Caki2 (cell line): Measurements from ENCODE around the gene DYRK2. TPM values are rescaled to one million over a fixed set of nuclear protein-coding genes. Genes with fewer than 3 reads are reported as not detected.

ENCODE experiments used
- DNase-seq: peaks from one replicate; pipeline ENCODE4 v3.0.0-alpha.2; 2015; ENCODE audit warnings: low read depth
- in situ Hi-C: cut with HindIII; loops from 2 replicates; pipeline ENCODE4 v1.10.0; 2016; ENCODE audit warnings: low sequenced_read_pairs, low pct_unique_long_range_greater_than_20kb, mixed read lengths
- total RNA-seq: library from RNA; depleted of rRNA; stranded (reverse); fragments of >200 nt; shearing (Covaris generic); gene quantifications from 2 replicates; pipeline ENCODE4 v1.2.3, GENCODE V29; 2014; ENCODE audit warnings: low replicate concordance

Gene DYRK2
- total RNA-seq, 1 experiment from 2014 or later = 54.9 TPM

DNA sequence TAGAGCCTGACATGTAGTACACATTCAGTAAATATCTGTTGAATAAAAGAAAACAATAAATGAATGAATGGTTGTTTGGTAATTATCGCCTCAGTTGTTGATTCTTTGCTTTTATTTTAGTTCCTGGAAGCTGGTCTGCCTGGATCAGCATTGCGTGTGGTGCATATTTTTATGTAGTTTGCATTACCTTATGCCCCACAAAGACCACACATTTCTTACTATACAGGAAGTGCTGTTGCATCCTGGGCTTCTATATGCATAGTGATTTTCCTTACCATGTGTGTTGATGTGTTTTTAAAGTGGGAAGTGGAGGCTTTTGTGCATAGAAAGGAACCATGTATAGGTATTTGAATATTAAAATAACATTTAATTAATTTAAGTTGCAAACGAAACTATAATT, 43.6 kb downstream of the DYRK2 start:
- DNase-seq = no peak
- in situ Hi-C loops = no loop called here

- no peak for DNase-seq
- in situ Hi-C loops = no loop called here
Measured at GRCh38 chr12:67692966-67693365, 44.4 kb downstream of the DYRK2 start.

DNA sequence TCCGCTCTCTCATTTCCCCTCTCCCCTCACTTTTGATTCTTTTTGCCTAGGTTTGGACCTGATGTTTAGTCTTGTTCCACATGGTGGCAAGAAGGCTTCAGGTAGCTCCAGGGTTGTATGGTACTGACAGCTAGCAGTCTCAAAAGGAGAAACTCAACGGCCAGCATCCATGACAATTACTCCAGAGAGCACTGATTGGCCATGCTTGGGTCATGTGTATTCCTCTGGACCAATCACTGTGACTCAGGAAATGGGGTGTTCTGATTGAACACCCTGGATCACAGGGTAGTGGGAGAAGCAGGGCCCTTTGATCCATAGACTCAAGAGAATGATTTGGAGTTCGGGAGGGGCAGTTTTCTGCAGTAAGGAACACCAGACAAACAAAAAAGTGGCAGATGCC, 45.3 kb downstream of the DYRK2 start:
- in situ Hi-C loops = no loop called here

DNA sequence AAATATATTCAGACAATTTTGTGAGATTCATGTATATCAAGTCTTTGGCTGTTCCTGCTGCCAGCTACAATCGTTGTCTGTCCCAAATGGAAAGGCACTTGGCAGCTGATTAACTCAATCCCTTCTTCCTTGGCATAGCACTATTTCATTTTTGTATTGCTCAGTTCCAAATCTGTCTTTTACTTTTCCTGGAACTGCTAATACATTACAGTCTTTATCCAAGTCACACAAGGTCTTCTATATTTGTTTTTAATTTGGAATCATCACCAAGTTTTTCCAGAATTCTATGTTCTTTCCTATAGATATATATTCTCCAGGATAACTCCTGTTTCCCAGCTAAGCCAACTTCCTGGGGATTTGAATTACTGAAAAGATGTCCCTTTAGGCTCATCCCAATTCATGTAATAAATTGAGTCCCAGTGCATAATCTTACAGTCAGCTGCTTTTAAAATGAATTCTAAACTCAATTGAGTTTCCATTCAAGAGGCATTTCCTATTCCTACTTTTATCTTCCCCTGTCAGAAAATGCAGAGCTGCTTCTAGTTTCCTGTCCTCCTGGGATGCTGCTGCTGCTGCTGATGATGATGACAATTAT, 45.9 kb downstream of the DYRK2 start:
- in situ Hi-C loops = no loop called here
- DNase-seq = no peak

More for the DNA sequence above, 45.3 kb downstream of the DYRK2 start:
- DNase-seq = no peak

DNA sequence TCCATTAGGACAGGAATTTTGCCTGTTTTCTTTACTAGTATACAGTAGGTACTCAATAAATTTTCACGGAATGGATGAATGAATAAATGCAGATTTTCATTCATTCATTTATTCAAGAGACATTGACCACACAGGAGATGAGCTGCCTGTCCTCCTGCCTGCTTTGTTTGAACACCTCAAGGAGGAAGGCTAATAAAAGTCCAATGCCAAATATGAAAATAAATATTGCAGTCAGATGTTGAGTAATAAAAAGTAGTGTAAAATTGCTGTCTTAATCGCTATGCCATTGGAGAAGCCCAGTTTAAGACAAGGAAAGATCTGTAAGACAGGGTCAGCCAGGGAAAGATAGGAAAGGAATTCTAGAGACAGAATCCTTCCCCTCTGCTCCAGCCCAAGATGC, 47.4 kb downstream of the DYRK2 start:
- no peak for DNase-seq
- in situ Hi-C loops = no loop called here

- in situ Hi-C loops = no loop called here
- DNase-seq = no peak
Measured at GRCh38 chr12:67697443-67697842, 48.9 kb downstream of the DYRK2 start.

DNA sequence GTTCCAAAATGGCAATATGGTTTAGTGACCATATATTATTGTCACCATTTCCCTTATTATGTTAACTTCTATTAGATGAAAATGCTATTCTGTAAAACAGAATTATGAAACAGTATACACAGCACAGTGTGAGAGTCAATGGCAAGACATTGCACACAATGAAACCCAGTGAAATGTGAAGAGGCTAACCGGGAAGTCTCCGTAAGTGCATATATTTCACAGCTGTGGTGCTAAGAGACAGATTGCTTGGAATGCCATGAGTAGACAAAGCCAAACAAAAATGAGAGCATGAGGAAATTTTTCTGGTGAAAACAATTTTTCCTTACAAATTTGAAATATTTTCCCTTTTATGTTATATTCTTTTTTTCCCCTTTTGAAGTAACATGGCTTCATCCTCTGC, 49.4 kb downstream of the DYRK2 start:
- in situ Hi-C loops = no loop called here
- DNase-seq = no peak

- DNase-seq = no peak
- in situ Hi-C loops = no loop called here
Measured at GRCh38 chr12:67698672-67699581, 50.4 kb downstream of the DYRK2 start.

- in situ Hi-C loops = loop anchor here (25.0 kb wide), 1 partner anchor 786 kb away; no protein-coding TSS in a partner anchor
- DNase-seq = peak; percentile 32
Measured at GRCh38 chr12:67701121-67701520, 52.6 kb downstream of the DYRK2 start.

GRCh38 chr12:67702136-67702535, 53.6 kb downstream of the DYRK2 start:
- in situ Hi-C loops = loop anchor here (25.0 kb wide), 1 partner anchor 785 kb away; no protein-coding TSS in a partner anchor
- no peak for DNase-seq

- DNase-seq = no peak
- in situ Hi-C loops = loop anchor here (25.0 kb wide), 1 partner anchor 783 kb away; no protein-coding TSS in a partner anchor
Measured at GRCh38 chr12:67704071-67704470, 55.5 kb downstream of the DYRK2 start.

DNA sequence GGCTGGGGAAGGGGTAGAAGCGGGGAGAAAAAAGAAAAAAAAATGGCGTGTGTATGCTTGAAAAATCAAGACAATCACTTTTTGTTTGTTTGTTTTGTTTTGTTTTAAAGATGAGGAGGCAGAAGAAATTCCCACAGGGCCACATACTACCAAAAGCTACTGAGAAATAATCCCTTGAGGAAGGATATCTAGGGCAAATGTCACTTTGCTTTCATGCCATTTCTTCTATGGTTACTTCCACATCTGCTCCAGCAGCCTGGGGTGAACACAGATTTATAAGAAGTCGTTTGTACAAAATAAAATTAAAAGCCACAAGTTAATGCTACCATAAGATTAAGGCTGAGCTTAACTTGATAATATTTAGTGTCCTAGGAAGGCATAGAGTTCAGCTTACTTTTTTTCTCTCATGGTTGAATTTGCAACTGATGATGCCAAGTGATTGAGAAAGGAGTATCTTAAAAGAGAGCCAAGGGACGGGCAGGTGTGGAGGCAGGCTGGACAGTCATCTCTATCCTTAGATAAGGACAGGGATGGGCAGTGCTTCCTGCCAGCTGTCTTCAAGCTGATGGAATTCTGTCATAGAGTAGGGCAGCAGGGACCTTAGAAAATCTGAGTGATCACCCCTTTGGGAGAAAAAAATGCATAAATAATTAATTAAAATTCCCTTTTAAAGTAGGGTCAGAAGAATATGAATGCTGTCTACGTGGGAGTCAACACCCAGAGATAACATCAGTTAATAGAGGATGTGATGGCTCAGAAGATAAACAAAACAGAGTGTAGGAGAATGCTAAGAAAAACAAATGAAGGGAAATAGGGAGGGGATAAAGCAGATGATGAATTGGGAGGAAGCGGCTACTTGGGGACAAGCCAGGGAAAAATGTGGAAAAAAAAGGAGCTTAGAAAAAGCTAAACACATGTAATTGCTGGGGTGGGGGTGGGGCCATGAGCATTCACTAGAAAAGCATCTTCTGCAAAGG, 57.1 kb downstream of the DYRK2 start:
- in situ Hi-C loops = loop anchor here (25.0 kb wide), 1 partner anchor 782 kb away; no protein-coding TSS in a partner anchor
- DNase-seq = peak; percentile 99

DNA sequence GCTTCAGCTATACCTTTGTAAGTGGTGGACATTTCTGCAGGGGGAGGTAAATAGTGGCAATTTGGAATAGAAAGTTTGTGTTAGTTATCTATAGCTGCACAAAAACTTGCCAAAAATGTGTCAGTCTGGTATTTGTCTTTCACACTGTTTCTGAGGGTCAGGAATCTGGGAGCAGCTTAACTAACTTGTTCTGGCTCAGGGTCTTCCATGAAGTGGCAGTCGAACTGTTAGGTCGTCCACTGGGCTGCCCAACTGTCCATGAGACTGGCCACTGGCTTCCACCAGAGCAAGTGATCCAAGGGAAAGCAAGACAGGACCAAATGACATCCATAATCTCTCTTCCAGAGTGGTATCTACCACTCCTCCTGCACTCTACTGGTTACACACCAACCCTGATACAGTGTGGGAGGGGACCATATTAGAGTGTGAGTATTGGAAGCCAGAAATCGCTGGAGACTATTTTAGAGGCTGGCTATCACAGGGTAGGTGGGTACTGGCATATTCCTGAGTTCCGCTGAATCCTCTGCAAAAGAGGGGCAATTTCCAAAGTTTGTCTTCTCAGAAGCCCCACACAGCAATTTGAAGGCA, 60.9 kb downstream of the DYRK2 start:
- DNase-seq = no peak
- in situ Hi-C loops = loop anchor here (25.0 kb wide), 1 partner anchor 778 kb away; no protein-coding TSS in a partner anchor

DNA sequence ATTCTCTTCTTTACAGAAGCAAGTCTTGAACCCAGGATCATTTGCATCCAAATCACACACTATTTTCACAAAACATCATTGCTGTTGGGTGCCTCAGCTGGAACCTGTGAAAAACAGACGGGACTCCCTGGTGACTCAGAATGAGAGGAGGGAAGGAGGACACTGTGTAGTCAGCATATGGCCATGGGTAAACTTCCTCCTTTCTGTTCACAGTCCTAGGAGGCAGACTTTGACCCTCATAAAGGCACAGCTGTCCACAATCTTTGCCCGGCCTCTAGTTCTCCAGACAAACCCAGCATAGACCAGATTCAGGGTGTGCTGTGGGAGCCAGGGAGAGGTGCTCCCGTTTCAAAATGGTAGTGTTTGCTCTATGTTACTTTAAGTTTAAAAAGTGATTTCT, 62.0 kb downstream of the DYRK2 start:
- peak; percentile 79 for DNase-seq
- in situ Hi-C loops = loop anchor here (25.0 kb wide), 1 partner anchor 777 kb away; no protein-coding TSS in a partner anchor

- DNase-seq = no peak
- in situ Hi-C loops = loop anchor here (25.0 kb wide), 1 partner anchor 775 kb away; no protein-coding TSS in a partner anchor
Measured at GRCh38 chr12:67712011-67712410, 63.5 kb downstream of the DYRK2 start.

DNA sequence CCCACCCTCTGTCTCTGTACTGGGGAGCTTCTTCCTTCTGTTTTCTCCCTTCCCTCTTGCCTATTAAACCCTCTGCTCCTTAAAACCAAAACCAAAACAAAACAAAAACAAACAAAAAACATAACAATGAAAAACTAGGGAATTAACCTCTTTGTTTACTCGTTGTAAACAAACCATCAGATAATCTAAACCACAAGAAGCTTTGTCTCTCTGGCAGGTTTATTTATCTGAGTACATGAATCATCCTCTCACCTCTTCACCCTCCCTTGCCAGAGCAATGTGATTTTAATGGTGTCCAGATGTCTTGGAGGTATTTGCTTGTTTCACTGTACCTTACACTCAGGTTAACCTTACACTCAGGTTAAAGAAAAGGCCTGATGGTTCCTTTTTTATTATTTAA, 66.1 kb downstream of the DYRK2 start:
- peak; percentile 83 for DNase-seq
- in situ Hi-C loops = loop anchor here (25.0 kb wide), 1 partner anchor 773 kb away; no protein-coding TSS in a partner anchor
